ENCODE results near the gene KRTAP2-2. TPM values are rescaled to one million over a fixed set of nuclear protein-coding genes. Genes with fewer than 3 reads are reported as not detected.

The KRTAP2-2 gene
- total and polyA plus RNA-seq, 10 of the 15 experiments (the other 5 are each of a cell fraction or from before 2014, with no cell fraction given) = not detected

GRCh38 chr17:41016578-41017215 is 38.3 kb downstream of the KRTAP2-2 start (continued):
- no peak for TF ChIP-seq USF2 (IDR thresholded peaks at IDR 0.05; ENCODE audit: borderline replicate concordance, low read depth, low read length)
- no peak for TF ChIP-seq NKRF (conservative IDR thresholded peaks at IDR 0.05)
- no peak for TF ChIP-seq ZBTB40 (IDR thresholded peaks at IDR 0.05; ENCODE audit: borderline replicate concordance)
- TF ChIP-seq NFXL1 (IDR thresholded peaks at IDR 0.05; ENCODE audit: borderline replicate concordance) = no peak
- TF ChIP-seq SREBF1 (IDR thresholded peaks at IDR 0.05; ENCODE audit: low read length) = no peak
- TF ChIP-seq YBX1 (IDR thresholded peaks at IDR 0.05) = no peak
- TF ChIP-seq BRCA1 (IDR thresholded peaks at IDR 0.05; ENCODE audit: low read depth, low read length) = no peak

Measured in GM12878 (cell line).